Measurements from ENCODE around the gene CRYBG3.
A peak's percentile ranks its signal among the peaks of the same experiment; 100 is the strongest.
"Not testable (repeated sequence)": the region's sequence is repeated elsewhere in the genome, so short reads cannot be mapped to it uniquely, and the experiment has no call there.

The CRYBG3 gene

GRCh38 chr3:97821774-97822358 lies at the start of gene CRYBG3:
Gene CRYBG3 (plus strand): TSS chr3:97822011. CDS start chr3:97822207, 196 bp downstream.
- peak; percentile 90 for DNase-seq

GRCh38 chr3:97772926-97773325 lies 48.9 kb upstream of the CRYBG3 start:
- no peak for DNase-seq

- DNase-seq: peak; percentile 18
Observed at GRCh38 chr3:97778152-97778551, 43.7 kb upstream of the CRYBG3 start.

- peak; percentile 53 for DNase-seq
Observed at GRCh38 chr3:97793420-97794019, 28.3 kb upstream of the CRYBG3 start.

- no peak for DNase-seq
Observed at GRCh38 chr3:97795951-97796350, 25.9 kb upstream of the CRYBG3 start.

- peak; percentile 14 for DNase-seq
Observed at GRCh38 chr3:97804471-97804870, 17.3 kb upstream of the CRYBG3 start.

- DNase-seq: peak; percentile 74
Observed at GRCh38 chr3:97810779-97811390, 10.9 kb upstream of the CRYBG3 start.

GRCh38 chr3:97815149-97815917 lies 6.5 kb upstream of the CRYBG3 start:
- peak; percentile 10 for DNase-seq

GRCh38 chr3:97816811-97817210 lies 5.0 kb upstream of the CRYBG3 start:
- DNase-seq: no peak

- no peak for DNase-seq
Observed at GRCh38 chr3:97817965-97818364, 3.8 kb upstream of the CRYBG3 start.

GRCh38 chr3:97820780-97821179 lies 1.0 kb upstream of the CRYBG3 start:
- no peak for DNase-seq

GRCh38 chr3:97821287-97821773 lies 481 bp upstream of the CRYBG3 start:
- no peak for DNase-seq

GRCh38 chr3:97822359-97822775 lies 556 bp downstream of the CRYBG3 start:
- peak; percentile 69 for DNase-seq

- peak; percentile 18 for DNase-seq
Observed at GRCh38 chr3:97823046-97824004, 1.5 kb downstream of the CRYBG3 start.

GRCh38 chr3:97825101-97825500 lies 3.3 kb downstream of the CRYBG3 start:
- DNase-seq: no peak

GRCh38 chr3:97827741-97828471 lies 6.1 kb downstream of the CRYBG3 start:
- DNase-seq: no peak

GRCh38 chr3:97829198-97829597 lies 7.4 kb downstream of the CRYBG3 start:
- DNase-seq: no peak

- no peak for DNase-seq
Observed at GRCh38 chr3:97830638-97831037, 8.8 kb downstream of the CRYBG3 start.

GRCh38 chr3:97831140-97831539 lies 9.3 kb downstream of the CRYBG3 start:
- no peak for DNase-seq

- DNase-seq: not testable (repeated sequence)
Observed at GRCh38 chr3:97833184-97833583, 11.4 kb downstream of the CRYBG3 start.

GRCh38 chr3:97835761-97836160 lies 13.9 kb downstream of the CRYBG3 start:
- peak; percentile 83 for DNase-seq

- no peak for DNase-seq
Observed at GRCh38 chr3:97838393-97838792, 16.6 kb downstream of the CRYBG3 start.
